ENCODE measurements around the gene CMSS1.

Gene CMSS1

GRCh38 chr3:100106094-100106493, 288.4 kb downstream of the CMSS1 start:
- DNase-seq (ENCODE audit: extremely low read depth, low read depth) = no peak

GRCh38 chr3:100106531-100107141, 289.0 kb downstream of the CMSS1 start:
- DNase-seq (ENCODE audit: extremely low read depth, low read depth) = no peak
- no peak for TF ChIP-seq CTCF (IDR thresholded peaks at IDR 0.05; ENCODE audit: low read depth, low read length)

More at GRCh38 chr3:100106094-100106493, 288.4 kb downstream of the CMSS1 start:
- no peak for TF ChIP-seq CTCF (IDR thresholded peaks at IDR 0.05; ENCODE audit: low read depth, low read length)

GRCh38 chr3:100107221-100107814, 289.7 kb downstream of the CMSS1 start:
- TF ChIP-seq CTCF (IDR thresholded peaks at IDR 0.05; ENCODE audit: low read depth, low read length) = no peak
- no peak for DNase-seq (ENCODE audit: extremely low read depth, low read depth)

- DNase-seq (ENCODE audit: extremely low read depth, low read depth) = no peak
- TF ChIP-seq CTCF (IDR thresholded peaks at IDR 0.05; ENCODE audit: low read depth, low read length) = no peak
Observed at GRCh38 chr3:100108464-100109079, 290.9 kb downstream of the CMSS1 start.

- TF ChIP-seq CTCF (IDR thresholded peaks at IDR 0.05; ENCODE audit: low read depth, low read length) = no peak
- no peak for DNase-seq (ENCODE audit: extremely low read depth, low read depth)
Observed at GRCh38 chr3:100110162-100110561, 292.5 kb downstream of the CMSS1 start.

- DNase-seq (ENCODE audit: extremely low read depth, low read depth) = no peak
- TF ChIP-seq CTCF (IDR thresholded peaks at IDR 0.05; ENCODE audit: low read depth, low read length) = no peak
Observed at GRCh38 chr3:100111728-100112127, 294.1 kb downstream of the CMSS1 start.

- TF ChIP-seq CTCF (IDR thresholded peaks at IDR 0.05; ENCODE audit: low read depth, low read length) = no peak
- no peak for DNase-seq (ENCODE audit: extremely low read depth, low read depth)
Observed at GRCh38 chr3:100113723-100114412, 296.2 kb downstream of the CMSS1 start.

Measured in AG09319 (cell line).